ENCODE results near the gene TAF1C.
A peak's percentile ranks its signal among the peaks of the same experiment; 100 is the strongest.

The TAF1C gene

GRCh38 chr16:84138824-84139627 lies 47.8 kb downstream of the TAF1C start:
- Histone ChIP-seq H4K20me1 (ENCODE audit: insufficient read depth, low read length) (no peaks in the 10 kb centered on the region), H3K4me2 (ENCODE audit: low read length) (no peak overlapping the region), H3K4me1 (ENCODE audit: insufficient read depth, low read length, severe bottlenecking) (peaks cover 35% of the 10 kb centered on the region)

GRCh38 chr16:84138500-84138823 lies 48.4 kb downstream of the TAF1C start:
- no peak overlapping the region for H3K9ac ChIP-seq (ENCODE audit: low read length)
- H3K27me3 ChIP-seq (ENCODE audit: insufficient read depth, low read length): no peaks in the 10 kb centered on the region
- no peaks in the 10 kb centered on the region; the same call in 1 of the 2 replicates for H3K36me3 ChIP-seq (ENCODE audit: insufficient read depth, low read length)
- TF ChIP-seq CTCF (IDR thresholded peaks at IDR 0.05; ENCODE audit: low read length): no peak
- no peak for TF ChIP-seq EZH2 (IDR thresholded peaks at IDR 0.05; ENCODE audit: borderline replicate concordance, low read length)
- H3F3A ChIP-seq (ENCODE audit: insufficient read depth, low read length): no peaks in the 10 kb centered on the region
- no peak overlapping the region for H3K4me2 ChIP-seq (ENCODE audit: low read length)
- peaks cover 35% of the 10 kb centered on the region for H3K4me1 ChIP-seq (ENCODE audit: insufficient read depth, low read length, severe bottlenecking)
- H2AFZ ChIP-seq (ENCODE audit: low read length): no peak overlapping the region
- H3K4me3 ChIP-seq (ENCODE audit: low read depth, low read length, poor library complexity, severe bottlenecking): no peak overlapping the region
- no peaks in the 10 kb centered on the region for H3K9me2 ChIP-seq (ENCODE audit: low read depth, low read length)
- H3K9me3 ChIP-seq (ENCODE audit: low read length): no peaks in the 10 kb centered on the region
- H3K79me2 ChIP-seq (ENCODE audit: insufficient read depth, low read length): no peaks in the 10 kb centered on the region
- H3K27ac ChIP-seq (ENCODE audit: low read depth, low read length, poor library complexity, severe bottlenecking): peak overlapping the region; percentile 49
- no peaks in the 10 kb centered on the region for H4K20me1 ChIP-seq (ENCODE audit: insufficient read depth, low read length)

More at GRCh38 chr16:84138824-84139627, 47.8 kb downstream of the TAF1C start:
- Histone ChIP-seq H3K9me3 (ENCODE audit: low read length) (no peaks in the 10 kb centered on the region), H3K36me3 (ENCODE audit: insufficient read depth, low read length) (no peaks in the 10 kb centered on the region; the same call in 1 of the 2 replicates), H3K9me2 (ENCODE audit: low read depth, low read length) (no peaks in the 10 kb centered on the region), H3F3A (ENCODE audit: insufficient read depth, low read length) (no peaks in the 10 kb centered on the region), H3K27me3 (ENCODE audit: insufficient read depth, low read length) (no peaks in the 10 kb centered on the region), H3K79me2 (ENCODE audit: insufficient read depth, low read length) (no peaks in the 10 kb centered on the region), H3K9ac (ENCODE audit: low read length) (no peak overlapping the region; the same call in 1 of the 2 replicates), H3K27ac (ENCODE audit: low read depth, low read length, poor library complexity, severe bottlenecking) (peak overlapping the region; percentile 49), H3K4me3 (ENCODE audit: low read depth, low read length, poor library complexity, severe bottlenecking) (no peak overlapping the region), H2AFZ (ENCODE audit: low read length) (no peak overlapping the region)
- TF ChIP-seq CTCF (IDR thresholded peaks at IDR 0.05; ENCODE audit: low read length): no peak

- Histone ChIP-seq H3K79me2 (ENCODE audit: insufficient read depth, low read length) (no peaks in the 10 kb centered on the region), H3K9ac (ENCODE audit: low read length) (no peak overlapping the region), H3K4me2 (ENCODE audit: low read length) (no peak overlapping the region), H3K4me1 (ENCODE audit: insufficient read depth, low read length, severe bottlenecking) (peaks cover 41% of the 10 kb centered on the region), H3K36me3 (ENCODE audit: insufficient read depth, low read length) (no peaks in the 10 kb centered on the region; the same call in 1 of the 2 replicates), H3K9me2 (ENCODE audit: low read depth, low read length) (no peaks in the 10 kb centered on the region), H3K9me3 (ENCODE audit: low read length) (no peaks in the 10 kb centered on the region), H3K4me3 (ENCODE audit: low read depth, low read length, poor library complexity, severe bottlenecking) (no peak overlapping the region), H4K20me1 (ENCODE audit: insufficient read depth, low read length) (no peaks in the 10 kb centered on the region), H3K27ac (ENCODE audit: low read depth, low read length, poor library complexity, severe bottlenecking) (no peak overlapping the region), H3F3A (ENCODE audit: insufficient read depth, low read length) (no peaks in the 10 kb centered on the region), H3K27me3 (ENCODE audit: insufficient read depth, low read length) (no peaks in the 10 kb centered on the region), H2AFZ (ENCODE audit: low read length) (no peak overlapping the region)
- TF ChIP-seq EZH2 (IDR thresholded peaks at IDR 0.05; ENCODE audit: borderline replicate concordance, low read length): no peak
- TF ChIP-seq CTCF (IDR thresholded peaks at IDR 0.05; ENCODE audit: low read length): no peak
Observed at GRCh38 chr16:84137769-84138357, 49.0 kb downstream of the TAF1C start.

Measured in OCI-LY1 (cell line).